ENCODE data around the gene DBET. TPM values are rescaled to one million over a fixed set of nuclear protein-coding genes. Genes with fewer than 3 reads are reported as not detected.
"Not testable (repeated sequence)": the region's sequence is repeated elsewhere in the genome, so short reads cannot be mapped to it uniquely, and the experiment has no call there.

Gene DBET
- total RNA-seq, 2 donors from 2014 or later = not detected

- H3K36me3 Mint-ChIP-seq; DNase-seq (ENCODE audit: low spot score); H3K9me3 Mint-ChIP-seq; H3K27ac Mint-ChIP-seq: not testable (repeated sequence)
- ATAC-seq = peak; percentile 63 to 73
- Mint-ChIP-seq H3K4me3 (peak overlapping the region; percentile 60), H3K27me3 (peaks cover 27 to 38% of the 10 kb centered on the region in 2 donors), H3K4me1 (ENCODE audit: low read depth in 2 of 2) (peaks cover 13 to 24% of the 10 kb centered on the region in 2 donors)
These were observed 41.6 kb upstream of the DBET start for GRCh38 chr4:190022614-190023281.

GRCh38 chr4:190027156-190027555, 37.1 kb upstream of the DBET start, which contains the start of gene FRG2:
Gene FRG2 (minus strand): TSS chr4:190027256. CDS start chr4:190027204, 52 bp downstream.
- not testable (repeated sequence) for DNase-seq (ENCODE audit: low spot score); H3K4me1 Mint-ChIP-seq (ENCODE audit: low read depth in 2 of 2); H3K36me3 Mint-ChIP-seq; H3K27me3 Mint-ChIP-seq; H3K9me3 Mint-ChIP-seq; H3K4me3 Mint-ChIP-seq; ATAC-seq; H3K27ac Mint-ChIP-seq

- H3K4me1 Mint-ChIP-seq (ENCODE audit: low read depth in 2 of 2) = not testable (repeated sequence)
- peak in 1 of 2 donors; percentile 82 for ATAC-seq
These were observed 33.0 kb upstream of the DBET start for GRCh38 chr4:190031264-190031663.

GRCh38 chr4:190037704-190038388, 26.5 kb upstream of the DBET start:
- not testable (repeated sequence) for H3K9me3 Mint-ChIP-seq; H3K27ac Mint-ChIP-seq; DNase-seq (ENCODE audit: low spot score); H3K4me3 Mint-ChIP-seq; H3K4me1 Mint-ChIP-seq (ENCODE audit: low read depth in 2 of 2); H3K36me3 Mint-ChIP-seq
- ATAC-seq = peak in 1 of 2 donors; percentile 48
- peaks cover 9 to 13% of the 10 kb centered on the region in 2 donors for H3K27me3 Mint-ChIP-seq

More at GRCh38 chr4:190031264-190031663, 33.0 kb upstream of the DBET start:
- H3K27ac Mint-ChIP-seq; H3K4me3 Mint-ChIP-seq; H3K36me3 Mint-ChIP-seq; H3K9me3 Mint-ChIP-seq; DNase-seq (ENCODE audit: low spot score): not testable (repeated sequence)
- H3K27me3 Mint-ChIP-seq = peaks cover 9 to 12% of the 10 kb centered on the region in 2 donors

- H3K4me3 Mint-ChIP-seq; H3K9me3 Mint-ChIP-seq; H3K36me3 Mint-ChIP-seq; H3K27me3 Mint-ChIP-seq; DNase-seq (ENCODE audit: low spot score); H3K4me1 Mint-ChIP-seq (ENCODE audit: low read depth in 2 of 2); ATAC-seq; H3K27ac Mint-ChIP-seq: not testable (repeated sequence)
These were observed 23.4 kb upstream of the DBET start for GRCh38 chr4:190040873-190041272.

GRCh38 chr4:190047627-190048026, 16.7 kb upstream of the DBET start:
- ATAC-seq; H3K36me3 Mint-ChIP-seq; DNase-seq (ENCODE audit: low spot score); H3K4me1 Mint-ChIP-seq (ENCODE audit: low read depth in 2 of 2); H3K4me3 Mint-ChIP-seq; H3K27me3 Mint-ChIP-seq; H3K27ac Mint-ChIP-seq; H3K9me3 Mint-ChIP-seq: not testable (repeated sequence)

GRCh38 chr4:190049378-190050239, 14.7 kb upstream of the DBET start:
- not testable (repeated sequence) for H3K27ac Mint-ChIP-seq; H3K27me3 Mint-ChIP-seq; ATAC-seq; DNase-seq (ENCODE audit: low spot score); H3K4me3 Mint-ChIP-seq; H3K4me1 Mint-ChIP-seq (ENCODE audit: low read depth in 2 of 2); H3K9me3 Mint-ChIP-seq; H3K36me3 Mint-ChIP-seq

- not testable (repeated sequence) for H3K9me3 Mint-ChIP-seq; ATAC-seq; H3K36me3 Mint-ChIP-seq; H3K27me3 Mint-ChIP-seq; H3K4me1 Mint-ChIP-seq (ENCODE audit: low read depth in 2 of 2); H3K4me3 Mint-ChIP-seq; H3K27ac Mint-ChIP-seq; DNase-seq (ENCODE audit: low spot score)
These were observed 5.3 kb upstream of the DBET start for GRCh38 chr4:190058997-190059396.

GRCh38 chr4:190064805-190065204, 503 bp downstream of the DBET start:
- H3K27me3 Mint-ChIP-seq; H3K36me3 Mint-ChIP-seq; H3K9me3 Mint-ChIP-seq; H3K4me1 Mint-ChIP-seq (ENCODE audit: low read depth in 2 of 2); ATAC-seq; DNase-seq (ENCODE audit: low spot score); H3K27ac Mint-ChIP-seq; H3K4me3 Mint-ChIP-seq: not testable (repeated sequence)

GRCh38 chr4:190068351-190068750, 4.0 kb downstream of the DBET start:
- H3K27me3 Mint-ChIP-seq; H3K36me3 Mint-ChIP-seq; H3K27ac Mint-ChIP-seq; H3K9me3 Mint-ChIP-seq; ATAC-seq; DNase-seq (ENCODE audit: low spot score); H3K4me1 Mint-ChIP-seq (ENCODE audit: low read depth in 2 of 2); H3K4me3 Mint-ChIP-seq: not testable (repeated sequence)

GRCh38 chr4:190093052-190093451, 28.8 kb downstream of the DBET start:
- not testable (repeated sequence) for H3K27me3 Mint-ChIP-seq; H3K36me3 Mint-ChIP-seq; H3K27ac Mint-ChIP-seq; DNase-seq (ENCODE audit: low spot score); ATAC-seq; H3K4me1 Mint-ChIP-seq (ENCODE audit: low read depth in 2 of 2); H3K9me3 Mint-ChIP-seq; H3K4me3 Mint-ChIP-seq

GRCh38 chr4:190094031-190094430, 29.7 kb downstream of the DBET start:
- not testable (repeated sequence) for DNase-seq (ENCODE audit: low spot score); H3K4me1 Mint-ChIP-seq (ENCODE audit: low read depth in 2 of 2); H3K27me3 Mint-ChIP-seq; H3K9me3 Mint-ChIP-seq; ATAC-seq; H3K4me3 Mint-ChIP-seq; H3K36me3 Mint-ChIP-seq; H3K27ac Mint-ChIP-seq

- not testable (repeated sequence) for H3K4me3 Mint-ChIP-seq; H3K27me3 Mint-ChIP-seq; H3K4me1 Mint-ChIP-seq (ENCODE audit: low read depth in 2 of 2); DNase-seq (ENCODE audit: low spot score); H3K36me3 Mint-ChIP-seq; H3K9me3 Mint-ChIP-seq; ATAC-seq; H3K27ac Mint-ChIP-seq
These were observed 31.0 kb downstream of the DBET start for GRCh38 chr4:190095335-190095734.

- not testable (repeated sequence) for DNase-seq (ENCODE audit: low spot score); ATAC-seq; H3K27ac Mint-ChIP-seq; H3K4me3 Mint-ChIP-seq; H3K27me3 Mint-ChIP-seq; H3K9me3 Mint-ChIP-seq; H3K36me3 Mint-ChIP-seq; H3K4me1 Mint-ChIP-seq (ENCODE audit: low read depth in 2 of 2)
These were observed 35.3 kb downstream of the DBET start for GRCh38 chr4:190099605-190100004.

Data from natural killer cell treated with Interleukin-12 subunit alpha and Interleukin-12 subunit beta and Interleukin-15 and Interleukin-18, amount 100 ng/mL, for 72 hours (primary cell).